Hematopoietic multipotent progenitor cell treated with erythropoietin and hydrocortisone succinate and interleukin-3 and kit ligand, for 6 days (in vitro differentiated cells): ENCODE results near the gene ASB16.
"Not testable (repeated sequence)": the region's sequence is repeated elsewhere in the genome, so short reads cannot be mapped to it uniquely, and the experiment has no call there.

Source experiments
- DNase-seq: peaks from one replicate; pipeline ENCODE4 v3.0.0-alpha.2; 2015

ASB16 gene

GRCh38 chr17:44147812-44148211 is 22.7 kb upstream of the ASB16 start:
- DNase-seq = no peak

- DNase-seq = not testable (repeated sequence)
Observed at GRCh38 chr17:44149066-44149465, 21.4 kb upstream of the ASB16 start.

GRCh38 chr17:44149750-44150329 is 20.7 kb upstream of the ASB16 start:
- DNase-seq = no peak

GRCh38 chr17:44152875-44153274 is 17.6 kb upstream of the ASB16 start:
- no peak for DNase-seq

GRCh38 chr17:44155488-44155887 is 15.0 kb upstream of the ASB16 start:
- no peak for DNase-seq

GRCh38 chr17:44159519-44160210 is 10.8 kb upstream of the ASB16 start:
- DNase-seq = peak; percentile 92

- no peak for DNase-seq
Observed at GRCh38 chr17:44164476-44164875, 6.0 kb upstream of the ASB16 start.

GRCh38 chr17:44167181-44167861 is 3.2 kb upstream of the ASB16 start:
- DNase-seq = no peak

- no peak for DNase-seq
Observed at GRCh38 chr17:44170135-44170498, 387 bp upstream of the ASB16 start.

- DNase-seq = no peak
Observed at GRCh38 chr17:44171931-44172455, 1.5 kb downstream of the ASB16 start.

- no peak for DNase-seq
Observed at GRCh38 chr17:44174427-44174826, 3.9 kb downstream of the ASB16 start.

GRCh38 chr17:44176257-44176656 is 5.8 kb downstream of the ASB16 start:
- DNase-seq = no peak

GRCh38 chr17:44176671-44177501 is 6.4 kb downstream of the ASB16 start:
- DNase-seq = no peak

- DNase-seq = no peak
Observed at GRCh38 chr17:44177640-44178039, 7.1 kb downstream of the ASB16 start.

- DNase-seq = no peak
Observed at GRCh38 chr17:44178133-44178532, 7.6 kb downstream of the ASB16 start.

- DNase-seq = no peak
Observed at GRCh38 chr17:44183024-44183423, 12.5 kb downstream of the ASB16 start.

- DNase-seq = no peak
Observed at GRCh38 chr17:44184212-44184810, 13.8 kb downstream of the ASB16 start.

GRCh38 chr17:44186307-44187130 is 16.0 kb downstream of the ASB16 start, which contains the start of gene TMUB2:
TMUB2 (plus strand) TSS chr17:44186972; CDS start chr17:44187709, 737 bp downstream.
- DNase-seq = peak; percentile 100

GRCh38 chr17:44187131-44187899 is 16.8 kb downstream of the ASB16 start:
- DNase-seq = peak; percentile 64

- no peak for DNase-seq
Observed at GRCh38 chr17:44188576-44189403, 18.3 kb downstream of the ASB16 start.
